ENCODE measurements around the gene FBLN5. TPM values are rescaled to one million over a fixed set of nuclear protein-coding genes. Genes with fewer than 3 reads are reported as not detected.

Gene FBLN5
- total RNA-seq, 2 experiments from 2014 or later: 1.3 to 1.4 TPM

- intact Hi-C loops (cut with micrococcal nuclease): no loop called here
- TF ChIP-seq CTCF (IDR thresholded peaks at IDR 0.05): no peak
- Mint-ChIP-seq H3K4me3 (no peak overlapping the region), H3K27ac (no peak overlapping the region), H3K4me1 (ENCODE audit: low read depth) (no peaks in the 10 kb centered on the region), H3K27me3 (no peaks in the 10 kb centered on the region), H3K9me3 (no peaks in the 10 kb centered on the region), H3K36me3 (ENCODE audit: low read depth) (no peaks in the 10 kb centered on the region)
- POLR2A ChIA-PET: interaction anchor here (0.9 to 1.2 kb wide), 2 partner anchors 51 to 78 kb away, joined by 3 to 5 read pairs; partner anchors contain the start of gene TRIP11
- CTCF ChIA-PET: interaction anchor here (1.2 kb wide), 1 partner anchor 314 kb away, joined by 3 read pairs; no protein-coding TSS in a partner anchor
- DNase-seq (no peak), ATAC-seq (peak; percentile 13)
Observed at GRCh38 chr14:91961297-91962220, 14.1 kb upstream of the FBLN5 start.

GRCh38 chr14:91957876-91958313 lies 10.4 kb upstream of the FBLN5 start:
- CTCF ChIA-PET: interaction anchor here (1.2 to 2.0 kb wide), 2 partner anchors 39 to 184 kb away, joined by 3 to 6 read pairs; no protein-coding TSS in a partner anchor
- POLR2A ChIA-PET: no interaction called here
- H3K27ac Mint-ChIP-seq: no peak overlapping the region

GRCh38 chr14:91956616-91957015 lies 9.1 kb upstream of the FBLN5 start:
- no peaks in the 10 kb centered on the region for H3K27me3 Mint-ChIP-seq
- DNase-seq: no peak
- intact Hi-C loops (cut with micrococcal nuclease): no loop called here
- ChIA-PET POLR2A (no interaction called here), CTCF (interaction anchor here (1.7 kb wide), 1 partner anchor 40 kb away, joined by 3 read pairs; no protein-coding TSS in a partner anchor)
- H3K36me3 Mint-ChIP-seq (ENCODE audit: low read depth): no peaks in the 10 kb centered on the region
- no peaks in the 10 kb centered on the region for H3K4me1 Mint-ChIP-seq (ENCODE audit: low read depth)
- no peak for TF ChIP-seq CTCF (IDR thresholded peaks at IDR 0.05)
- no peaks in the 10 kb centered on the region for H3K9me3 Mint-ChIP-seq
- H3K27ac Mint-ChIP-seq: no peak overlapping the region
- no peak for ATAC-seq
- H3K4me3 Mint-ChIP-seq: no peak overlapping the region

More at GRCh38 chr14:91957876-91958313, 10.4 kb upstream of the FBLN5 start:
- Mint-ChIP-seq H3K9me3 (no peaks in the 10 kb centered on the region), H3K27me3 (no peaks in the 10 kb centered on the region), H3K36me3 (ENCODE audit: low read depth) (no peaks in the 10 kb centered on the region), H3K4me1 (ENCODE audit: low read depth) (no peaks in the 10 kb centered on the region), H3K4me3 (no peak overlapping the region)
- intact Hi-C loops (cut with micrococcal nuclease): no loop called here
- ATAC-seq (no peak), DNase-seq (no peak)
- no peak for TF ChIP-seq CTCF (IDR thresholded peaks at IDR 0.05)

GRCh38 chr14:91955168-91955567 lies 7.7 kb upstream of the FBLN5 start:
- intact Hi-C loops (cut with micrococcal nuclease): no loop called here
- Mint-ChIP-seq H3K4me1 (ENCODE audit: low read depth) (no peaks in the 10 kb centered on the region), H3K4me3 (no peak overlapping the region), H3K9me3 (no peaks in the 10 kb centered on the region), H3K27ac (no peak overlapping the region), H3K36me3 (ENCODE audit: low read depth) (no peaks in the 10 kb centered on the region), H3K27me3 (no peaks in the 10 kb centered on the region)
- DNase-seq (no peak), ATAC-seq (no peak)
- ChIA-PET CTCF (no interaction called here), POLR2A (interaction anchor here (0.7 kb wide), 1 partner anchor 50 kb away, joined by 3 read pairs; no protein-coding TSS in a partner anchor)
- no peak for TF ChIP-seq CTCF (IDR thresholded peaks at IDR 0.05)

Measured in activated CD8-positive, alpha-beta T cell treated with anti-CD3 and anti-CD28 coated beads for 36 hours (primary cell).